Mesendoderm (in vitro differentiated cells): Measurements from ENCODE around the gene ELOVL2.

Experiments
- DNase-seq: peaks from one replicate; pipeline ENCODE4 v3.0.0; 2013
- H2AK5ac ChIP-seq: 2 replicates; pipeline ENCODE4 v1.6.1; 2013; ENCODE audit warnings: low read length, inconsistent platforms
- H2BK120ac ChIP-seq: 2 replicates; pipeline ENCODE4 v1.6.1; 2013; ENCODE audit warnings: low read depth, mild to moderate bottlenecking, low read length, moderate library complexity, mixed read lengths
- H2BK15ac ChIP-seq: replicated peaks from 2 replicates; pipeline ENCODE4 v1.6.1; 2013; ENCODE audit warnings: low read depth, mild to moderate bottlenecking, moderate library complexity
- H2BK5ac ChIP-seq: 2 replicates; pipeline ENCODE4 v1.6.1; 2013; ENCODE audit warnings: low read length, inconsistent platforms
- H3K18ac ChIP-seq: 2 replicates; pipeline ENCODE4 v1.6.1; 2013; ENCODE audit warnings: mild to moderate bottlenecking, low read length, mixed read lengths
- H3K23ac ChIP-seq: one replicate; pipeline ENCODE4 v1.6.1; 2013; ENCODE audit warnings: low read length
- H3K27ac ChIP-seq: 2 replicates; pipeline ENCODE4 v1.5.1; 2013; ENCODE audit warnings: low read depth, mild to moderate bottlenecking, inconsistent platforms, low read length, moderate library complexity
- H3K27me3 ChIP-seq: 2 replicates; pipeline ENCODE4 v1.6.1; 2013; ENCODE audit warnings: low read length, control low read depth, mild to moderate bottlenecking, inconsistent platforms; ENCODE audit not compliant: insufficient read depth, poor library complexity
- H3K36me3 ChIP-seq: 2 replicates; pipeline ENCODE4 v1.6.1; 2013; ENCODE audit warnings: low read length, inconsistent platforms; ENCODE audit not compliant: control insufficient read depth, insufficient read depth
- H3K4ac ChIP-seq: one replicate; pipeline ENCODE4 v1.6.1; 2013; ENCODE audit warnings: low read depth, mild to moderate bottlenecking, low read length, moderate library complexity
- H3K4me1 ChIP-seq: 2 replicates; pipeline ENCODE4 v1.6.1; 2013; ENCODE audit warnings: low read depth, low read length, inconsistent platforms; ENCODE audit not compliant: control insufficient read depth
- H3K4me2 ChIP-seq: 2 replicates; pipeline ENCODE4 v1.6.1; 2013; ENCODE audit warnings: low read length
- H3K4me3 ChIP-seq: 2 replicates; pipeline ENCODE4 v1.5.1; 2013; ENCODE audit warnings: mild to moderate bottlenecking, low read length
- H3K56ac ChIP-seq: one replicate; pipeline ENCODE4 v1.6.1; 2013; ENCODE audit warnings: low read length
- H3K79me1 ChIP-seq: 2 replicates; pipeline ENCODE4 v1.6.1; 2013; ENCODE audit warnings: low read length, inconsistent platforms
- H3K79me2 ChIP-seq: 2 replicates; pipeline ENCODE4 v1.6.1; 2013; ENCODE audit warnings: mild to moderate bottlenecking, low read length; ENCODE audit not compliant: control insufficient read depth, insufficient read depth
- H3K9ac ChIP-seq: 2 replicates; pipeline ENCODE4 v1.6.1; 2013; ENCODE audit warnings: low read length, inconsistent platforms
- H4K5ac ChIP-seq: one replicate; pipeline ENCODE4 v1.6.1; 2013; ENCODE audit warnings: low read length
- H4K8ac ChIP-seq: one replicate; pipeline ENCODE4 v1.6.1; 2013; ENCODE audit warnings: low read depth, mild to moderate bottlenecking, control low read depth, low read length, moderate library complexity
- WGBS: extraction: QIAGEN DNeasy Blood & Tissue Kit; methylation state at CpG from one replicate; pipeline ENCODE4 v1.1.7; 2013; ENCODE audit warnings: low lambda C conversion rate, missing lambda C conversion rate; ENCODE audit not compliant: insufficient coverage; ENCODE audit errors: extremely low coverage; 5-methylcytosine and 5-hydroxymethylcytosine counted together

Gene ELOVL2

GRCh38 chr6:11065436-11066202, 21.5 kb upstream of the ELOVL2 start:
- no CpG with 5 or more reads among the region's 6 CpGs for WGBS
- Histone ChIP-seq H3K27me3 (no peaks in the 10 kb centered on the region), H3K9ac (no peak overlapping the region), H3K56ac (no peak overlapping the region), H3K4ac (no peak overlapping the region), H3K36me3 (no peaks in the 10 kb centered on the region), H3K79me1 (no peaks in the 10 kb centered on the region), H3K4me1 (no peaks in the 10 kb centered on the region), H3K23ac (no peak overlapping the region), H4K5ac (no peak overlapping the region), H3K79me2 (no peaks in the 10 kb centered on the region), H3K18ac (no peak overlapping the region), H3K4me2 (no peak overlapping the region), H4K8ac (no peak overlapping the region), H2AK5ac (no peak overlapping the region), H2BK5ac (no peak overlapping the region), H3K4me3 (no peak overlapping the region), H2BK15ac (no peak overlapping the region), H2BK120ac (no peak overlapping the region), H3K27ac (no peak overlapping the region)
- no peak for DNase-seq

- no peak overlapping the region for H2BK15ac ChIP-seq
- no peak overlapping the region for H2AK5ac ChIP-seq
- H3K79me2 ChIP-seq: no peaks in the 10 kb centered on the region
- no peak overlapping the region for H3K4ac ChIP-seq
- no peak overlapping the region for H4K8ac ChIP-seq
- no peak overlapping the region for H3K27ac ChIP-seq
- H3K4me2 ChIP-seq: no peak overlapping the region
- H3K4me1 ChIP-seq: no peaks in the 10 kb centered on the region
- H3K36me3 ChIP-seq: no peaks in the 10 kb centered on the region
- no peak overlapping the region for H2BK120ac ChIP-seq
- DNase-seq: no peak
- H3K79me1 ChIP-seq: no peaks in the 10 kb centered on the region
- no CpG with 5 or more reads among the region's 3 CpGs for WGBS
- H3K27me3 ChIP-seq: no peaks in the 10 kb centered on the region
- no peak overlapping the region for H4K5ac ChIP-seq
- no peak overlapping the region for H2BK5ac ChIP-seq
- no peak overlapping the region for H3K9ac ChIP-seq
- H3K4me3 ChIP-seq: no peak overlapping the region
- H3K18ac ChIP-seq: no peak overlapping the region
- no peak overlapping the region for H3K56ac ChIP-seq
- H3K23ac ChIP-seq: no peak overlapping the region
These were observed 20.7 kb upstream of the ELOVL2 start for GRCh38 chr6:11064836-11065235.

- Histone ChIP-seq H3K4me2 (no peak overlapping the region), H3K4me3 (no peak overlapping the region), H3K9ac (no peak overlapping the region), H4K5ac (no peak overlapping the region), H2BK15ac (no peak overlapping the region), H3K23ac (no peak overlapping the region), H3K4ac (no peak overlapping the region), H2BK120ac (no peak overlapping the region), H2BK5ac (no peak overlapping the region), H4K8ac (no peak overlapping the region), H3K36me3 (no peaks in the 10 kb centered on the region), H3K79me1 (no peaks in the 10 kb centered on the region), H3K79me2 (no peaks in the 10 kb centered on the region), H3K27ac (no peak overlapping the region), H3K4me1 (no peaks in the 10 kb centered on the region), H3K56ac (no peak overlapping the region), H2AK5ac (no peak overlapping the region), H3K27me3 (no peaks in the 10 kb centered on the region), H3K18ac (no peak overlapping the region)
- WGBS: no CpG with 5 or more reads among the region's 2 CpGs
- no peak for DNase-seq
These were observed 18.6 kb upstream of the ELOVL2 start for GRCh38 chr6:11062715-11063114.

GRCh38 chr6:11062083-11062482, 18.0 kb upstream of the ELOVL2 start:
- no peaks in the 10 kb centered on the region for H3K79me1 ChIP-seq
- no peak for DNase-seq
- no peaks in the 10 kb centered on the region for H3K36me3 ChIP-seq
- H4K5ac ChIP-seq: no peak overlapping the region
- H3K4me1 ChIP-seq: no peaks in the 10 kb centered on the region
- no peak overlapping the region for H3K4me3 ChIP-seq
- no CpG with 5 or more reads among the region's 4 CpGs for WGBS
- no peak overlapping the region for H3K4ac ChIP-seq
- no peak overlapping the region for H2AK5ac ChIP-seq
- H4K8ac ChIP-seq: no peak overlapping the region
- H2BK120ac ChIP-seq: no peak overlapping the region
- no peak overlapping the region for H3K56ac ChIP-seq
- no peak overlapping the region for H3K23ac ChIP-seq
- no peak overlapping the region for H3K4me2 ChIP-seq
- H3K79me2 ChIP-seq: no peaks in the 10 kb centered on the region
- no peak overlapping the region for H2BK15ac ChIP-seq
- H2BK5ac ChIP-seq: no peak overlapping the region
- no peak overlapping the region for H3K27ac ChIP-seq
- no peak overlapping the region for H3K9ac ChIP-seq
- H3K18ac ChIP-seq: no peak overlapping the region
- H3K27me3 ChIP-seq: no peaks in the 10 kb centered on the region

GRCh38 chr6:11058406-11058805, 14.3 kb upstream of the ELOVL2 start:
- no peak for DNase-seq
- H3K9ac ChIP-seq: no peak overlapping the region
- H3K27me3 ChIP-seq: no peaks in the 10 kb centered on the region
- H3K4ac ChIP-seq: no peak overlapping the region
- no peaks in the 10 kb centered on the region for H3K79me1 ChIP-seq
- H2AK5ac ChIP-seq: no peak overlapping the region
- no peak overlapping the region for H4K8ac ChIP-seq
- H3K56ac ChIP-seq: no peak overlapping the region
- H3K18ac ChIP-seq: no peak overlapping the region
- no CpG with 5 or more reads among the region's 5 CpGs for WGBS
- no peak overlapping the region for H3K4me3 ChIP-seq
- no peak overlapping the region for H3K27ac ChIP-seq
- H3K4me2 ChIP-seq: no peak overlapping the region
- no peak overlapping the region for H4K5ac ChIP-seq
- H2BK120ac ChIP-seq: no peak overlapping the region
- H3K4me1 ChIP-seq: no peaks in the 10 kb centered on the region
- no peak overlapping the region for H2BK15ac ChIP-seq
- no peaks in the 10 kb centered on the region for H3K79me2 ChIP-seq
- no peak overlapping the region for H2BK5ac ChIP-seq
- no peaks in the 10 kb centered on the region for H3K36me3 ChIP-seq
- H3K23ac ChIP-seq: no peak overlapping the region

- no CpG with 5 or more reads among the region's 1 CpG for WGBS
- Histone ChIP-seq H3K27ac (no peak overlapping the region), H3K4me3 (no peak overlapping the region)
These were observed 12.8 kb upstream of the ELOVL2 start for GRCh38 chr6:11056871-11057270.

More at GRCh38 chr6:11056871-11057270, 12.8 kb upstream of the ELOVL2 start:
- no peak for DNase-seq
- Histone ChIP-seq H3K9ac (no peak overlapping the region), H3K18ac (no peak overlapping the region), H3K4me1 (no peaks in the 10 kb centered on the region), H2BK5ac (no peak overlapping the region), H2BK120ac (no peak overlapping the region), H4K8ac (no peak overlapping the region), H3K79me2 (no peaks in the 10 kb centered on the region), H3K56ac (no peak overlapping the region), H3K27me3 (no peaks in the 10 kb centered on the region), H3K4ac (no peak overlapping the region), H3K23ac (no peak overlapping the region), H3K4me2 (no peak overlapping the region), H4K5ac (no peak overlapping the region), H2AK5ac (no peak overlapping the region), H3K79me1 (no peaks in the 10 kb centered on the region), H2BK15ac (no peak overlapping the region), H3K36me3 (no peaks in the 10 kb centered on the region)
